IMR-90 (cell line): ENCODE measurements around the gene LUC7L2.

Experiments
- BHLHE40 ChIP-seq: fragments of 150-350 bp; IDR thresholded peaks from 2 replicates; pipeline ENCODE4 v1.6.1; 2016; ENCODE audit warnings: mild to moderate bottlenecking, low read depth, low read length
- CEBPB ChIP-seq: IDR thresholded peaks from 2 replicates; pipeline ENCODE4 v1.6.1; 2012; ENCODE audit warnings: low read depth, low read length, improper control_type of control experiment
- CHD1 ChIP-seq: IDR thresholded peaks from 2 replicates; pipeline ENCODE4 v1.6.1; 2012; ENCODE audit warnings: low read depth, low read length, improper control_type of control experiment
- CTCF ChIP-seq: conservative IDR thresholded peaks from 2 replicates; pipeline ENCODE4 v1.5.1; 2012; ENCODE audit warnings: mild to moderate bottlenecking, low read depth, low read length, improper control_type of control experiment
- FOS ChIP-seq: fragments of 150-350 bp; IDR thresholded peaks from 2 replicates; pipeline ENCODE4 v1.6.1; 2016; ENCODE audit warnings: low read depth, low read length
- MAFK ChIP-seq: IDR thresholded peaks from 2 replicates; pipeline ENCODE4 v1.6.1; 2012; ENCODE audit warnings: low read depth, low read length, improper control_type of control experiment
- NFE2L2 ChIP-seq: fragments of 150-350 bp; IDR thresholded peaks from 2 replicates; pipeline ENCODE4 v1.6.1; 2016; ENCODE audit warnings: low read depth, mild to moderate bottlenecking, low read length
- POLR2A ChIP-seq: IDR thresholded peaks from 2 replicates; pipeline ENCODE4 v1.6.1; 2012; ENCODE audit warnings: mild to moderate bottlenecking, low read depth, low read length
- RAD21 ChIP-seq: IDR thresholded peaks from 2 replicates; pipeline ENCODE4 v1.6.1; 2012; ENCODE audit warnings: low read length, improper control_type of control experiment
- RFX5 ChIP-seq: IDR thresholded peaks from 2 replicates; pipeline ENCODE4 v1.8.0; 2012; ENCODE audit warnings: low read depth, mild to moderate bottlenecking, low read length, moderate library complexity
- SMC3 ChIP-seq: fragments of 150-350 bp; IDR thresholded peaks from 2 replicates; pipeline ENCODE4 v1.6.1; 2016; ENCODE audit warnings: low read depth, mild to moderate bottlenecking, antibody characterized with exemption, low read length, moderate library complexity
- USF2 ChIP-seq: fragments of 150-350 bp; IDR thresholded peaks from 2 replicates; pipeline ENCODE4 v1.6.1; 2017; ENCODE audit warnings: mild to moderate bottlenecking, antibody characterized with exemption, low read length, low read depth

GRCh38 chr7:139389774-139390173, 30.1 kb downstream of the LUC7L2 start:
- TF ChIP-seq CTCF, result no peak
- no peak for TF ChIP-seq SMC3
- no peak for TF ChIP-seq POLR2A
- TF ChIP-seq CEBPB, result no peak
- TF ChIP-seq FOS, result no peak
- TF ChIP-seq BHLHE40, result no peak
- TF ChIP-seq RAD21, result no peak
- no peak for TF ChIP-seq NFE2L2
- no peak for TF ChIP-seq USF2
- no peak for TF ChIP-seq RFX5
- TF ChIP-seq CHD1, result no peak
- no peak for TF ChIP-seq MAFK
